GM19328 (cell line): Measurements from ENCODE around the gene NFIX.

Source experiments
- ATAC-seq: cut with Tn5 transposase; IDR thresholded peaks from one replicate; pipeline ENCODE4 v1.9.1; 2021; ENCODE audit warnings: mild to moderate bottlenecking, moderate library complexity; ENCODE audit not compliant: unreplicated experiment

The NFIX gene

GRCh38 chr19:13089139-13089856, 94.0 kb downstream of the NFIX start:
- ATAC-seq, result no peak

GRCh38 chr19:13089857-13090507, 94.7 kb downstream of the NFIX start:
- no peak for ATAC-seq

GRCh38 chr19:13090511-13091231, 95.4 kb downstream of the NFIX start:
- ATAC-seq, result no peak

GRCh38 chr19:13091400-13092157, 96.3 kb downstream of the NFIX start:
- no peak for ATAC-seq

- no peak for ATAC-seq
Observed at GRCh38 chr19:13092158-13092543, 96.9 kb downstream of the NFIX start.

GRCh38 chr19:13092606-13093235, 97.4 kb downstream of the NFIX start:
- no peak for ATAC-seq

GRCh38 chr19:13093407-13094105, 98.3 kb downstream of the NFIX start:
- no peak for ATAC-seq

GRCh38 chr19:13094106-13094504, 98.8 kb downstream of the NFIX start:
- ATAC-seq, result no peak

GRCh38 chr19:13094771-13095392, 99.6 kb downstream of the NFIX start:
- no peak for ATAC-seq

GRCh38 chr19:13095393-13095784, 100.1 kb downstream of the NFIX start:
- ATAC-seq, result no peak

- no peak for ATAC-seq
Observed at GRCh38 chr19:13095934-13096927, 101.0 kb downstream of the NFIX start.

GRCh38 chr19:13097033-13097462, 101.8 kb downstream of the NFIX start:
- ATAC-seq, result no peak

GRCh38 chr19:13097463-13098258, 102.4 kb downstream of the NFIX start:
- no peak for ATAC-seq

- ATAC-seq, result no peak
Observed at GRCh38 chr19:13098277-13099072, 103.2 kb downstream of the NFIX start.

- no peak for ATAC-seq
Observed at GRCh38 chr19:13099073-13099999, 104.1 kb downstream of the NFIX start.
